ENCODE measurements around the gene PASK. TPM values are rescaled to one million over a fixed set of nuclear protein-coding genes. Genes with fewer than 3 reads are reported as not detected.

The PASK gene
- total and polyA plus RNA-seq, 10 donors, result 8.0 to 35.6 (median 17.6) TPM

DNA sequence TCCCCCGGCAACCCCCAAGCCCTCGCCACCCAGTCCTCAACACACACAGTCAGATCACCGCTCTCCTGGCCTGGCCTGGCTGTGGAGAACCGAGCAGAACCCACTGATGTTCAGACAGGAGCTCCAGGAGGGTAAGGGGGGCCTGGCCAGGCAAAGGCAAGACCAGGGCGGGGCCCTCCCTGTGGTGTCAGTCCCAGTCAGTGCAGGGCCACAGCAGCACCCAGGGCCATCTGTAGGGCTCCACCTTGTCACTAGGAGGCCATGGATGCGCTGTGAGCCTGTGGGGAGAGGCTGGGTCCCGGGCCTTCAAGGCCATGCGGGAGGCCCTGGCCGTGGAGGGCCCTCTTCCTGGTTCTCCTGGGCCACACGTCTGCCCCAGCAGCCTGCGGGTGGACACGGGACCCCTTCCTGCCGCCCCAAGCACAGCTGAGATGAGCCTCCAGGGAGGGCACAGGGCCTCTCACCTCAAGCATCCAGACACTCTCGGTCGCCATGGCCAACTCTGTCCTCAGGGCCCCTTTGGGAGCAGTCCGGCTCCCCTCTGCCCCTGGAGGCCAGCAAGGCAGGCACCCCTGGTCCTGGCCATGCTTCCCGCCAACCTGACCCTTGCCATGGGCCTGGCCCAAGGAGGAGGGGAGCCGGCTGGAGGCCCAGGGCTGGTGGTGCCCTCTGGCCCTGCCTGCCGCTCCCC, 41.2 kb upstream of the PASK start:
- TF ChIP-seq POLR2AphosphoS5 (IDR thresholded peaks at IDR 0.05) (no peak), POLR2A (IDR thresholded peaks at IDR 0.05) (no peak)
- TF ChIP-seq, protein P1, sequence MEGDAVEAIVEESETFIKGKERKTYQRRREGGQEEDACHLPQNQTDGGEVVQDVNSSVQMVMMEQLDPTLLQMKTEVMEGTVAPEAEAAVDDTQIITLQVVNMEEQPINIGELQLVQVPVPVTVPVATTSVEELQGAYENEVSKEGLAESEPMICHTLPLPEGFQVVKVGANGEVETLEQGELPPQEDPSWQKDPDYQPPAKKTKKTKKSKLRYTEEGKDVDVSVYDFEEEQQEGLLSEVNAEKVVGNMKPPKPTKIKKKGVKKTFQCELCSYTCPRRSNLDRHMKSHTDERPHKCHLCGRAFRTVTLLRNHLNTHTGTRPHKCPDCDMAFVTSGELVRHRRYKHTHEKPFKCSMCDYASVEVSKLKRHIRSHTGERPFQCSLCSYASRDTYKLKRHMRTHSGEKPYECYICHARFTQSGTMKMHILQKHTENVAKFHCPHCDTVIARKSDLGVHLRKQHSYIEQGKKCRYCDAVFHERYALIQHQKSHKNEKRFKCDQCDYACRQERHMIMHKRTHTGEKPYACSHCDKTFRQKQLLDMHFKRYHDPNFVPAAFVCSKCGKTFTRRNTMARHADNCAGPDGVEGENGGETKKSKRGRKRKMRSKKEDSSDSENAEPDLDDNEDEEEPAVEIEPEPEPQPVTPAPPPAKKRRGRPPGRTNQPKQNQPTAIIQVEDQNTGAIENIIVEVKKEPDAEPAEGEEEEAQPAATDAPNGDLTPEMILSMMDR (IDR thresholded peaks at IDR 0.05 in 8 of 11, conservative IDR thresholded peaks at IDR 0.05 in 3 of 11), result no peak
- H3K9me3 ChIP-seq, result no peaks in the 10 kb centered on the region
- peaks cover 0 to 17% (median 0%) of the 10 kb centered on the region in 7 donors for H3K27me3 ChIP-seq (replicated peaks in 1 of 7)
- H3K4me3 ChIP-seq, result no peak overlapping the region
- no peak overlapping the region for H3K27ac ChIP-seq
- intact Hi-C loops (cut with DNase I; ENCODE audit: low total_unique reads), result no loop called here
- WGBS, 5 donors, result 78 to 90% (median 86%) methylated on average over 12 to 19 of the region's 19 CpGs
- DNase-seq, result no peak
- peaks cover 0 to 12% (median 7%) of the 10 kb centered on the region in 6 donors for H3K4me1 ChIP-seq
- no peaks in the 10 kb centered on the region for H3K36me3 ChIP-seq

DNA sequence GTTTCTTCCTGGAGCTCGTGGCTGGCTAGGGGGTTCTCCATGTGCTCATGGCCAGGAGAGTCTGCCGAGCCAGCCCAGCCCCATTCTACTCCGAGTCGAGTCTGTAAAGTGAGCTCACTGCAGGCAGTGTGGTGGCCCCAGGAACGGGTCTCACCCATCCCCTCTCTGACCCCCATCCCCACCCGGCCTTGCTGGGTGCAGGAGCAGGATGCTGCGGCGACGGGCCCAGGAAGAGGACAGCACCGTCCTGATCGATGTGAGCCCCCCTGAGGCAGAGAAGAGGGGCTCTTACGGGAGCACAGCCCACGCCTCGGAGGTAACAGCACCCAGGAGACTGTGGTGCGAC, 40.6 kb upstream of the PASK start:
- intact Hi-C loops (cut with DNase I; ENCODE audit: low total_unique reads), result no loop called here
- no peaks in the 10 kb centered on the region for H3K36me3 ChIP-seq
- H3K27ac ChIP-seq, result no peak overlapping the region
- no peaks in the 10 kb centered on the region for H3K9me3 ChIP-seq
- H3K27me3 ChIP-seq (replicated peaks in 1 of 7), result peaks cover 0 to 17% (median 0%) of the 10 kb centered on the region in 7 donors
- peaks cover 0 to 12% (median 7%) of the 10 kb centered on the region in 6 donors for H3K4me1 ChIP-seq
- no peak overlapping the region for H3K4me3 ChIP-seq
- 79 to 98% (median 88%) methylated on average over 5 to 15 of the region's 15 CpGs for WGBS, 5 donors
- TF ChIP-seq, protein P1 (IDR thresholded peaks at IDR 0.05 in 8 of 11, conservative IDR thresholded peaks at IDR 0.05 in 3 of 11), result no peak
- TF ChIP-seq POLR2A (IDR thresholded peaks at IDR 0.05), result no peak
- TF ChIP-seq POLR2AphosphoS5 (IDR thresholded peaks at IDR 0.05), result no peak
- DNase-seq, result no peak

DNA sequence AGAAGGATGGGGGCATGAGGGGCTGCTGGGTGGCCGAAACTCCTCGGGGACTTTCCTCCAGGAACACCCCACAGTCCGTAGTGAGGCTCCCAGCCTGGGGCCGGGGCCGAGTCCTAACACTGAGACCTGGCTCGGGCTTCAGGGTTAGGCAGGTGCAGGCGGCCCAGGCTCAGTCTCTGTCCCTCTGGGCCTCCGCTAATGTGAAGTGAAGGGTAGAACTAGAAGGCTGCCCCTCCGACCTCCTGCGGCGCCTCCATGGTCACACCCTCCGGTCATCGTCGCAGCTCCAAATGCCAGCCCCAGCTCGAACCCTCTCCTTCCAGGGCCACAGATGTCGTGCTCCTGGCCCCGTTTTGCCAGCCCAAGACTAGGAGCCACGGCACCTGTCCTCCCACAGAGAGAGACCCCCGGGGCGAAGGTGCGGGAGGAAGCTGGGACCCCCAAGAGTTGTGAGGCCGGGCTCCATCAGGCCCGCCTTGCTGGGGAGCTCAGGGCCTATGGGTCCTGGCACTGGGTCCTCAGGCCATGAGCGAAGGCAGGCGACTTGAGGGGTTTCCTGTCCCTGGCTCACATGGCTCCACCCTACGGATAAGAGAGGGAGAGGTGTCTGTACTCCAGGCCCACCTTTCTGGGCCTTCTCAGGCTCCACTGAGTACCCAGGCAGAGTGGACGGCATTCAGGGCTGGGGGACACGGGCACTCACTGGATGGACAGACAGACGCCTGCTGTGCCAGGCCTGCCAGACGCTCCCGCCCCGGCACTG, 40.0 kb upstream of the PASK start:
- no peak for DNase-seq
- TF ChIP-seq POLR2AphosphoS5 (IDR thresholded peaks at IDR 0.05) (no peak), POLR2A (IDR thresholded peaks at IDR 0.05) (no peak)
- TF ChIP-seq, protein P1 (IDR thresholded peaks at IDR 0.05 in 8 of 11, conservative IDR thresholded peaks at IDR 0.05 in 3 of 11), result no peak
- intact Hi-C loops (cut with DNase I; ENCODE audit: low total_unique reads), result no loop called here
- 89 to 95% (median 92%) methylated on average over 13 to 32 of the region's 32 CpGs for WGBS, 5 donors
- Histone ChIP-seq H3K36me3 (peaks cover 0 to 4% (median 0%) of the 10 kb centered on the region in 6 donors), H3K9me3 (no peaks in the 10 kb centered on the region), H3K4me3 (no peak overlapping the region), H3K27me3 (replicated peaks in 1 of 7) (peaks cover 0 to 17% (median 0%) of the 10 kb centered on the region in 7 donors), H3K4me1 (peaks cover 0 to 12% (median 7%) of the 10 kb centered on the region in 6 donors), H3K27ac (no peak overlapping the region)

All from spleen (tissue), 11 donors.